SK-N-SH (cell line): Measurements from ENCODE around the gene SCNN1A. TPM values are rescaled to one million over a fixed set of nuclear protein-coding genes. Genes with fewer than 3 reads are reported as not detected.

Experiments used
- CTCF ChIA-PET: fragments of 300-600, 350-600 bp; formaldehyde crosslinking; extraction: SDS; loops from one replicate; lab custom pipeline; 2021; lab: Yijun Ruan, JAX
- POLR2A ChIA-PET: fragments of 350-600 bp; sonication (Branson Sonifier 250); formaldehyde crosslinking; extraction: SDS; loops from one replicate; lab custom pipeline; 2020; ENCODE audit warnings: antibody characterized with exemption, inconsistent platforms; lab: Yijun Ruan, JAX
- DNase-seq: peaks from one replicate; pipeline ENCODE4 v3.0.0; 2012
- H2AFZ ChIP-seq: fragments of 200-600 bp; sonication (generic); 2 replicates; pipeline ENCODE4 v1.8.1; 2016; ENCODE audit warnings: antibody characterized with exemption, mild to moderate bottlenecking, low read depth
- H3F3A ChIP-seq: fragments of 200-600 bp; sonication (generic); replicated peaks from 2 replicates; pipeline ENCODE3; 2016; ENCODE audit warnings: antibody characterized with exemption, mild to moderate bottlenecking; ENCODE audit not compliant: insufficient read depth
- H3K27ac ChIP-seq, 2 experiments: fragments of 200-500 bp in 1 of 2; fragments of 200-600 bp in 1 of 2; sonication (Bioruptor generic) in 1 of 2; sonication (generic), shearing (Covaris generic) in 1 of 2; 2 replicates each; pipeline versions ENCODE4 v1.5.1 to v1.6.1; 2014 to 2016; ENCODE audit warnings: low read depth in 2 of 2, inconsistent platforms in 1 of 2, low read length in 1 of 2, mild to moderate bottlenecking in 1 of 2, mixed read lengths in 1 of 2
- H3K27me3 ChIP-seq: fragments of 200-600 bp; sonication (generic), shearing (Covaris generic); 2 replicates; pipeline ENCODE4 v1.6.1; 2016; ENCODE audit warnings: mixed run types; ENCODE audit not compliant: insufficient read depth
- H3K36me3 ChIP-seq, 2 experiments: fragments of 200-500 bp in 1 of 2; fragments of 200-600 bp in 1 of 2; sonication (Bioruptor generic) in 1 of 2; sonication (generic) in 1 of 2; replicated peaks in 1 of 2; 2 replicates each; pipeline versions ENCODE3 to v1.5.1; 2014 to 2016; ENCODE audit warnings: low read length in 1 of 2, mild to moderate bottlenecking in 1 of 2; ENCODE audit not compliant: insufficient read depth in 2 of 2, control insufficient read depth in 1 of 2
- H3K4me1 ChIP-seq, 2 experiments: fragments of 200-500 bp in 1 of 2; fragments of 200-600 bp in 1 of 2; sonication (Bioruptor generic) in 1 of 2; sonication (generic), shearing (Covaris generic) in 1 of 2; 2 replicates each; pipeline versions ENCODE4 v1.5.1 to v1.6.1; 2014 to 2016; ENCODE audit warnings: low read depth in 1 of 2, low read length in 1 of 2, mixed run types in 1 of 2; ENCODE audit not compliant: insufficient read depth in 2 of 2, control insufficient read depth in 1 of 2
- H3K4me2 ChIP-seq: fragments of 200-600 bp; sonication (generic), shearing (Covaris generic); 2 replicates; pipeline ENCODE4 v1.6.1; 2017; ENCODE audit warnings: mixed run types
- H3K4me3 ChIP-seq, 2 experiments: fragments of 200-500 bp in 1 of 2; fragments of 200-600 bp in 1 of 2; sonication (Bioruptor generic) in 1 of 2; sonication (generic), shearing (Covaris generic) in 1 of 2; 2 replicates each; pipeline versions ENCODE4 v1.5.1 to v1.8.1; 2014 to 2016; ENCODE audit warnings: low read depth in 2 of 2, inconsistent platforms in 1 of 2, low read length in 1 of 2, mild to moderate bottlenecking in 1 of 2, mixed read lengths in 1 of 2, moderate library complexity in 1 of 2
- H3K79me2 ChIP-seq: fragments of 200-600 bp; sonication (generic); 2 replicates; pipeline ENCODE4 v1.8.1; 2017; ENCODE audit warnings: mild to moderate bottlenecking; ENCODE audit not compliant: insufficient read depth
- H3K9ac ChIP-seq: fragments of 200-600 bp; sonication (generic); 2 replicates; pipeline ENCODE4 v1.6.1; 2017; ENCODE audit warnings: mixed run types
- H3K9me2 ChIP-seq: fragments of 200-600 bp; sonication (generic); 2 replicates; pipeline ENCODE4 v1.6.1; 2017; ENCODE audit warnings: mixed run types
- H3K9me3 ChIP-seq: fragments of 200-600 bp; sonication (generic); 2 replicates; pipeline ENCODE4 v1.6.1; 2017; ENCODE audit warnings: mixed run types, mild to moderate bottlenecking, moderate library complexity
- H4K20me1 ChIP-seq: fragments of 200-600 bp; sonication (generic); 2 replicates; pipeline ENCODE4 v1.6.1; 2017; ENCODE audit warnings: mild to moderate bottlenecking, mixed run types; ENCODE audit not compliant: insufficient read depth
- CHD2 ChIP-seq: fragments of 150-350 bp; IDR thresholded peaks from 2 replicates; pipeline ENCODE4 v1.6.1; 2018; ENCODE audit warnings: low read length; ENCODE audit not compliant: partially characterized antibody
- ELF1 ChIP-seq: IDR thresholded peaks from 2 replicates; pipeline ENCODE4 v1.4.0; 2012
- EZH2phosphoT487 ChIP-seq: fragments of 200-600 bp; sonication (generic); IDR thresholded peaks from 2 replicates; pipeline ENCODE4 v1.6.1; 2017; ENCODE audit warnings: low read depth, mixed run types, mild to moderate bottlenecking, antibody characterized with exemption, moderate library complexity, borderline replicate concordance
- FOSL2 ChIP-seq: IDR thresholded peaks from 2 replicates; pipeline ENCODE4 v1.4.0; 2012; ENCODE audit warnings: low read depth, mild to moderate bottlenecking, moderate library complexity, borderline replicate concordance
- FOXM1 ChIP-seq: IDR thresholded peaks from 2 replicates; pipeline ENCODE4 v1.4.0; 2012; ENCODE audit warnings: low read depth, mild to moderate bottlenecking
- JUND ChIP-seq: IDR thresholded peaks from 2 replicates; pipeline ENCODE4 v1.4.0; 2012
- MEF2A ChIP-seq: IDR thresholded peaks from 2 replicates; pipeline ENCODE4 v1.4.0; 2012; ENCODE audit warnings: low read depth, borderline replicate concordance
- MXI1 ChIP-seq: IDR thresholded peaks from 2 replicates; pipeline ENCODE4 v1.6.1; 2012; ENCODE audit warnings: mild to moderate bottlenecking, low read depth, low read length, improper control_type of control experiment
- NFIC ChIP-seq: IDR thresholded peaks from 2 replicates; pipeline ENCODE4 v1.4.0; 2012; ENCODE audit warnings: borderline replicate concordance
- POLR2AphosphoS5 ChIP-seq: IDR thresholded peaks from 2 replicates; pipeline ENCODE4 v1.6.1; 2012; ENCODE audit warnings: low read depth, low read length
- RAD21 ChIP-seq: IDR thresholded peaks from 2 replicates; pipeline ENCODE4 v1.6.1; 2012; ENCODE audit warnings: mild to moderate bottlenecking, low read length
- RFX5 ChIP-seq: IDR thresholded peaks from 2 replicates; pipeline ENCODE4 v1.6.1; 2012; ENCODE audit warnings: mild to moderate bottlenecking, improper control_type of control experiment, low read length
- RXRA ChIP-seq: IDR thresholded peaks from 2 replicates; pipeline ENCODE4 v1.4.0; 2012; ENCODE audit warnings: low read depth, mild to moderate bottlenecking, borderline replicate concordance
- SIN3A ChIP-seq: IDR thresholded peaks from 2 replicates; pipeline ENCODE4 v1.6.1; 2012; ENCODE audit warnings: low read depth, mild to moderate bottlenecking, low read length, moderate library complexity, borderline replicate concordance
- SMC3 ChIP-seq: IDR thresholded peaks from 2 replicates; pipeline ENCODE4 v1.6.1; 2012; ENCODE audit warnings: low read depth, low read length, improper control_type of control experiment
- TCF12 ChIP-seq: IDR thresholded peaks from 2 replicates; pipeline ENCODE4 v1.4.0; 2012
- TEAD4 ChIP-seq: IDR thresholded peaks from 2 replicates; pipeline ENCODE4 v1.4.0; 2012; ENCODE audit warnings: mild to moderate bottlenecking, borderline replicate concordance; ENCODE audit not compliant: insufficient read depth
- USF1 ChIP-seq: IDR thresholded peaks from 2 replicates; pipeline ENCODE4 v1.4.0; 2012; ENCODE audit warnings: low read depth, borderline replicate concordance
- USF2 ChIP-seq: fragments of 150-350 bp; IDR thresholded peaks from 2 replicates; pipeline ENCODE4 v1.6.1; 2017; ENCODE audit warnings: antibody characterized with exemption, low read length, low read depth, borderline replicate concordance
- YY1 ChIP-seq: IDR thresholded peaks from 2 replicates; pipeline ENCODE4 v1.4.0; 2012; ENCODE audit warnings: low read depth, mild to moderate bottlenecking
- WGBS: methylation state at CpG from one replicate; pipeline ENCODE4 v1.1.6; 2017; ENCODE audit warnings: low lambda C conversion rate; 5-methylcytosine and 5-hydroxymethylcytosine counted together
- polyA plus RNA-seq, 3 experiments: library from polyadenylated mRNA; depleted of rRNA; stranded (reverse); fragments of >200 nt; gene quantifications; 2 replicates each; pipeline ENCODE4 v1.2.3, GENCODE V29; 2012
- TF ChIP-seq, protein P1 (sequence below): IDR thresholded peaks from 2 replicates; pipeline ENCODE4 v1.4.0; 2012; ENCODE audit warnings: low read depth, borderline replicate concordance
- TF ChIP-seq, protein P2 (sequence below): IDR thresholded peaks from 2 replicates; pipeline ENCODE4; 2012

SCNN1A gene
- polyA plus RNA-seq, 1 of the 3 experiments (the other 2 are of a cell fraction) = 1.6 TPM

DNA sequence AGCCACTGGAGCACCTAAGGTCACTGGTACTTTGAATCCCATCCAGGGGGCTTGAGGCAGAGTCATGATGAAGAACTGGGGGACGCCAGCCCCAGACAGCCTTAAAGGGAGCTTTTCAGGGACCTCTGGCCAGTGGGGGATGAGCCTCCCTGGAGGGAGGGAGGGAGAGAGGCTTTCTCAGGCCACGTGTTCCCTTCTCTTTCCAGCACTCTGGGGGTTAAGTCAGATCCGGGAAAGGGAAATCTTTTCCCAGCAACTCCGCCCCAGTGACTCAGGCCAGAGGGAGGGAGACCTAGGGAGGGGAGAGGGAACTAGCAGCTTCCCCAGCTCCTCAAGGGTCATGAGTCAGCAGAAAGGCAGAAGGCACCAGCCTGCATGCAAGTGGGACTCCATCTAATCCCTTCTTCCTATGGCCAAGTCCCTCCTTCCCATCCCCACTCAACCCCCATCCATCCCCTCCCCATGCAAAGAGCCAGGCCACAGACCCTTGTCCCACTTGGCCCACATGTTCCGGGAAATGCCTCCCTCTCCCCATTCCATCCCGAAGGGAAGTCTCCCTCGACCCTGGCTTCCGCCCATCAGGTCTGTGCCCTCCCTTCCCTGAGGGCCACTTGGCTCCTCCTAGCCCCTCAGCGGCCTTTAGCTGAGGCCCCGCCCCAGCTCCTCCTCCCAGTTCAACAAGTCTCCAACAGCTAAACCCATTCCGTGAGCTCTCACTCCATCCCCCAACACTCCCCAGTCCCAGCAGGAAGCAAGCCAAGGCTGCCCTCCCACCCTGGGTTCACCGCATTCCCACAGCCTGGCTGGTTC is 39.1 kb downstream of the SCNN1A start (continued):
- TF ChIP-seq, protein P1, sequence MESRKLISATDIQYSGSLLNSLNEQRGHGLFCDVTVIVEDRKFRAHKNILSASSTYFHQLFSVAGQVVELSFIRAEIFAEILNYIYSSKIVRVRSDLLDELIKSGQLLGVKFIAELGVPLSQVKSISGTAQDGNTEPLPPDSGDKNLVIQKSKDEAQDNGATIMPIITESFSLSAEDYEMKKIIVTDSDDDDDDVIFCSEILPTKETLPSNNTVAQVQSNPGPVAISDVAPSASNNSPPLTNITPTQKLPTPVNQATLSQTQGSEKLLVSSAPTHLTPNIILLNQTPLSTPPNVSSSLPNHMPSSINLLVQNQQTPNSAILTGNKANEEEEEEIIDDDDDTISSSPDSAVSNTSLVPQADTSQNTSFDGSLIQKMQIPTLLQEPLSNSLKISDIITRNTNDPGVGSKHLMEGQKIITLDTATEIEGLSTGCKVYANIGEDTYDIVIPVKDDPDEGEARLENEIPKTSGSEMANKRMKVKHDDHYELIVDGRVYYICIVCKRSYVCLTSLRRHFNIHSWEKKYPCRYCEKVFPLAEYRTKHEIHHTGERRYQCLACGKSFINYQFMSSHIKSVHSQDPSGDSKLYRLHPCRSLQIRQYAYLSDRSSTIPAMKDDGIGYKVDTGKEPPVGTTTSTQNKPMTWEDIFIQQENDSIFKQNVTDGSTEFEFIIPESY = 0 out of 2 replicates have a peak, but pooled peaks have one; percentile 11

DNA sequence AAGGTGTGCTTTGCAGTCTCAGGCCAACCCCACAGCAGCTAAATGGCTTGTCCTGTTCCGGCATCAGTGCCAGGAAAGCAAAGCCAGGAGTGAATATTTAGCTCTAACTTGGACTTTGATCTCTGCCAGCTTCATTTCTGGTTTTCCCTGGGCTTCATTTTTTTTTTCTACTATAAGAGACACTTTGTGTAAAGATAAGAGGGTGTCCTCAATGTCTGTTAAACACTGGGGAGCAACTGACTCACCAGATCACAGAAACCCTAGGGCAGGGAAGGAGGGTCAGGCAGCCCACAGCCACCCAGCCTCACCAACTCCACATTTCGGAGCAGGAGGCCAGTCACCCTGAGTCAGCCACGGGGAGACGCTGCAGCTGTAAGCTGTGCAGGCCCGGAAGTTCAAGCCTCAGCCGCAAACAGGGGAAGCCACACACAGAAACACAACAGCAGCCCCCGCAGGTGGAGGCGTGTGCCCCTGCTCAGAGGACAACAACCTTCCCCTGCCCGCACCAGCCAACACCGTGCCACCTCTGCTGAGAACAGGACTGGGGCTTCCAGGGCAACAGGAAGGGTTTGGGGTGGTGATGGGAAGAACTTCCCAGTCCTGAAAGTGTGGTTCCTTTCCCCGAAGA is 39.8 kb downstream of the SCNN1A start:
- ChIA-PET CTCF (interaction anchor here (0.6 to 2.5 kb wide), 9 partner anchors 48 to 885 kb away, joined by 3 to 10 read pairs (median 3); no protein-coding TSS in a partner anchor), POLR2A (interaction anchor here (1.0 to 1.4 kb wide), 2 partner anchors 135 to 199 kb away, joined by 4 to 7 read pairs; partner anchors contain the start of genes GAPDH and VAMP1)
- Histone ChIP-seq H3K9me2 (no peaks in the 10 kb centered on the region), H3K4me2 (peak overlapping the region; percentile 88), H3K36me3 (peaks cover 27 to 30% of the 10 kb centered on the region in 2 experiments), H3K4me3 (peak overlapping the region; percentile 19 to 55; a peak in 3 of 4 replicates), H3F3A (peaks cover 65% of the 10 kb centered on the region), H3K79me2 (peaks cover 77% of the 10 kb centered on the region), H3K4me1 (peaks cover 47 to 71% of the 10 kb centered on the region in 2 experiments), H3K9ac (peak overlapping the region; percentile 83), H3K27me3 (no peaks in the 10 kb centered on the region), H3K27ac (peak overlapping the region; percentile 96 to 100), H2AFZ (no peak overlapping the region), H3K9me3 (no peaks in the 10 kb centered on the region), H4K20me1 (peaks cover 12% of the 10 kb centered on the region; the same call in 1 of the 2 replicates)
- peak; percentile 74 for DNase-seq
- 7% methylated on average over 11 of the region's 11 CpGs for WGBS
- TF ChIP-seq FOXM1 (no peak), ELF1 (peak; percentile 75), FOSL2 (peak; percentile 52; the same call in 1 of the 2 replicates), USF1 (no peak), TCF12 (peak; percentile 62; the same call in 1 of the 2 replicates), SIN3A (no peak), RAD21 (peak; percentile 60), RXRA (peak; percentile 31; the same call in 1 of the 2 replicates), MXI1 (peak; percentile 25; the same call in 1 of the 2 replicates), SMC3 (peak; percentile 36), YY1 (no peak), RFX5 (no peak), USF2 (no peak), EZH2phosphoT487 (no peak), POLR2AphosphoS5 (no peak), TEAD4 (no peak), JUND (peak; percentile 29; the same call in 1 of the 2 replicates), NFIC (0 out of 2 replicates have a peak, but pooled peaks have one; percentile 9), CHD2 (no peak), MEF2A (no peak)
- TF ChIP-seq, protein P2, sequence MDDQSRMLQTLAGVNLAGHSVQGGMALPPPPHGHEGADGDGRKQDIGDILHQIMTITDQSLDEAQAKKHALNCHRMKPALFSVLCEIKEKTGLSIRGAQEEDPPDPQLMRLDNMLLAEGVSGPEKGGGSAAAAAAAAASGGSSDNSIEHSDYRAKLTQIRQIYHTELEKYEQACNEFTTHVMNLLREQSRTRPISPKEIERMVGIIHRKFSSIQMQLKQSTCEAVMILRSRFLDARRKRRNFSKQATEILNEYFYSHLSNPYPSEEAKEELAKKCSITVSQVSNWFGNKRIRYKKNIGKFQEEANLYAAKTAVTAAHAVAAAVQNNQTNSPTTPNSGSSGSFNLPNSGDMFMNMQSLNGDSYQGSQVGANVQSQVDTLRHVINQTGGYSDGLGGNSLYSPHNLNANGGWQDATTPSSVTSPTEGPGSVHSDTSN = peak; percentile 62; the same call in 1 of the 2 replicates
- TF ChIP-seq, protein P1 = no peak
